Muscle layer of colon (tissue), 2 donors: ENCODE data around the gene POU2F1.

Experiments
- H3K27ac ChIP-seq: one replicate; pipeline ENCODE4 v1.7.0; 2013; ENCODE audit warnings: low read depth, mild to moderate bottlenecking, low read length, moderate library complexity
- H3K27me3 ChIP-seq, 2 donors: one replicate each; pipeline ENCODE4 v1.7.0; 2013; ENCODE audit warnings: low read length in 2 of 2, mild to moderate bottlenecking in 2 of 2; ENCODE audit not compliant: insufficient read depth in 2 of 2, control insufficient read depth in 1 of 2
- H3K36me3 ChIP-seq: one replicate; pipeline ENCODE4 v1.7.0; 2013; ENCODE audit warnings: mild to moderate bottlenecking, low read length; ENCODE audit not compliant: insufficient read depth
- H3K4me1 ChIP-seq: one replicate; pipeline ENCODE4 v1.7.0; 2013; ENCODE audit warnings: mild to moderate bottlenecking, low read length; ENCODE audit not compliant: insufficient read depth
- H3K4me3 ChIP-seq, 2 donors: one replicate each; pipeline ENCODE4 v1.7.0; 2013; ENCODE audit warnings: low read length in 2 of 2, low read depth in 1 of 2, mild to moderate bottlenecking in 1 of 2, moderate library complexity in 1 of 2
- H3K9ac ChIP-seq: one replicate; pipeline ENCODE4 v1.7.0; 2013; ENCODE audit warnings: low read length
- H3K9me3 ChIP-seq: one replicate; pipeline ENCODE4 v1.7.0; 2013; ENCODE audit warnings: mild to moderate bottlenecking, low read length
- donor health status: abdominal sarcoma.
- donor health status: Adenocarcinoma of cecum.

Gene POU2F1

GRCh38 chr1:167328816-167329483 lies 108.3 kb downstream of the POU2F1 start:
- Histone ChIP-seq H3K9ac (no peak overlapping the region), H3K27me3 (no peaks in the 10 kb centered on the region), H3K36me3 (peaks cover 4% of the 10 kb centered on the region), H3K4me3 (no peak overlapping the region), H3K9me3 (peaks cover 4% of the 10 kb centered on the region), H3K4me1 (peaks cover 7% of the 10 kb centered on the region), H3K27ac (no peak overlapping the region)

- Histone ChIP-seq H3K9ac (no peak overlapping the region), H3K27me3 (no peaks in the 10 kb centered on the region), H3K4me3 (no peak overlapping the region), H3K27ac (no peak overlapping the region), H3K9me3 (no peaks in the 10 kb centered on the region), H3K36me3 (peaks cover 4% of the 10 kb centered on the region), H3K4me1 (peaks cover 7% of the 10 kb centered on the region)
Measured at GRCh38 chr1:167330601-167331293, 110.1 kb downstream of the POU2F1 start.

GRCh38 chr1:167331650-167332049 lies 111.0 kb downstream of the POU2F1 start:
- H3K36me3 ChIP-seq = peaks cover 4% of the 10 kb centered on the region
- no peak overlapping the region for H3K27ac ChIP-seq
- H3K9ac ChIP-seq = no peak overlapping the region
- H3K4me3 ChIP-seq = no peak overlapping the region
- H3K4me1 ChIP-seq = peaks cover 7% of the 10 kb centered on the region
- no peaks in the 10 kb centered on the region for H3K9me3 ChIP-seq
- H3K27me3 ChIP-seq = no peaks in the 10 kb centered on the region

GRCh38 chr1:167332503-167332902 lies 111.8 kb downstream of the POU2F1 start:
- peaks cover 7% of the 10 kb centered on the region for H3K4me1 ChIP-seq

GRCh38 chr1:167333124-167333523 lies 112.4 kb downstream of the POU2F1 start:
- Histone ChIP-seq H3K9ac (no peak overlapping the region), H3K36me3 (peaks cover 4% of the 10 kb centered on the region), H3K27me3 (no peaks in the 10 kb centered on the region), H3K4me3 (no peak overlapping the region), H3K4me1 (peaks cover 7% of the 10 kb centered on the region), H3K27ac (no peak overlapping the region), H3K9me3 (no peaks in the 10 kb centered on the region)

More at GRCh38 chr1:167332503-167332902, 111.8 kb downstream of the POU2F1 start:
- H3K9me3 ChIP-seq = no peaks in the 10 kb centered on the region
- H3K27ac ChIP-seq = no peak overlapping the region
- no peak overlapping the region for H3K9ac ChIP-seq
- no peak overlapping the region for H3K4me3 ChIP-seq
- no peaks in the 10 kb centered on the region for H3K27me3 ChIP-seq
- peaks cover 4% of the 10 kb centered on the region for H3K36me3 ChIP-seq

GRCh38 chr1:167333703-167334102 lies 113.0 kb downstream of the POU2F1 start:
- Histone ChIP-seq H3K9ac (no peak overlapping the region), H3K4me3 (no peak overlapping the region), H3K4me1 (peaks cover 7% of the 10 kb centered on the region), H3K27ac (no peak overlapping the region), H3K36me3 (peaks cover 4% of the 10 kb centered on the region), H3K27me3 (no peaks in the 10 kb centered on the region), H3K9me3 (no peaks in the 10 kb centered on the region)

- H3K9me3 ChIP-seq = no peaks in the 10 kb centered on the region
- no peak overlapping the region for H3K27ac ChIP-seq
- no peaks in the 10 kb centered on the region for H3K36me3 ChIP-seq
- no peak overlapping the region for H3K4me3 ChIP-seq
- no peak overlapping the region for H3K9ac ChIP-seq
- H3K4me1 ChIP-seq = no peaks in the 10 kb centered on the region
- no peaks in the 10 kb centered on the region for H3K27me3 ChIP-seq
Measured at GRCh38 chr1:167339405-167339804, 118.7 kb downstream of the POU2F1 start.

GRCh38 chr1:167342846-167343245 lies 122.2 kb downstream of the POU2F1 start:
- Histone ChIP-seq H3K4me3 (no peak overlapping the region), H3K4me1 (no peaks in the 10 kb centered on the region)

GRCh38 chr1:167344112-167344511 lies 123.4 kb downstream of the POU2F1 start:
- H3K9ac ChIP-seq = no peak overlapping the region
- H3K27ac ChIP-seq = no peak overlapping the region
- H3K4me3 ChIP-seq = no peak overlapping the region
- no peaks in the 10 kb centered on the region for H3K27me3 ChIP-seq
- H3K9me3 ChIP-seq = no peaks in the 10 kb centered on the region
- H3K36me3 ChIP-seq = no peaks in the 10 kb centered on the region
- H3K4me1 ChIP-seq = no peaks in the 10 kb centered on the region

More at GRCh38 chr1:167342846-167343245, 122.2 kb downstream of the POU2F1 start:
- Histone ChIP-seq H3K9me3 (no peaks in the 10 kb centered on the region), H3K9ac (no peak overlapping the region), H3K27me3 (no peaks in the 10 kb centered on the region), H3K36me3 (no peaks in the 10 kb centered on the region), H3K27ac (no peak overlapping the region)

- Histone ChIP-seq H3K36me3 (no peaks in the 10 kb centered on the region), H3K9me3 (no peaks in the 10 kb centered on the region)
Measured at GRCh38 chr1:167344615-167345385, 124.1 kb downstream of the POU2F1 start.

GRCh38 chr1:167345386-167345733 lies 124.7 kb downstream of the POU2F1 start:
- Histone ChIP-seq H3K4me1 (no peaks in the 10 kb centered on the region), H3K36me3 (no peaks in the 10 kb centered on the region), H3K4me3 (no peak overlapping the region), H3K9me3 (no peaks in the 10 kb centered on the region), H3K27ac (no peak overlapping the region), H3K27me3 (no peaks in the 10 kb centered on the region), H3K9ac (no peak overlapping the region)

More at GRCh38 chr1:167344615-167345385, 124.1 kb downstream of the POU2F1 start:
- H3K27me3 ChIP-seq = no peaks in the 10 kb centered on the region
- no peak overlapping the region for H3K27ac ChIP-seq
- no peaks in the 10 kb centered on the region for H3K4me1 ChIP-seq
- H3K4me3 ChIP-seq = no peak overlapping the region
- no peak overlapping the region for H3K9ac ChIP-seq
